Panc1 (cell line): ENCODE measurements around the gene NINL. TPM values are rescaled to one million over a fixed set of nuclear protein-coding genes. Genes with fewer than 3 reads are reported as not detected.

Experiments used
- ATAC-seq: fragments of 200-7000 bp; cut with Tn5 transposase; 2 replicates; pipeline ENCODE4 v1.9.1; 2020; ENCODE audit warnings: mild to moderate bottlenecking, moderate library complexity
- BruUV-seq: library from RNA; stranded (reverse); fragments of 400-500 nt; replicated peaks from 2 replicates; lab custom pipeline; 2021; lab: Mats Ljungman, UMichigan
- CTCF ChIA-PET: fragments of 300-600 bp; sonication (Branson Sonifier 250); formaldehyde crosslinking; loops from one replicate; lab custom pipeline; 2022; ENCODE audit warnings: antibody characterized with exemption; lab: Charles Lee
- POLR2A ChIA-PET: fragments of 300-600 bp; sonication (Branson Sonifier 250); formaldehyde crosslinking; loops from one replicate; lab custom pipeline; 2022; ENCODE audit warnings: antibody characterized with exemption; lab: Charles Lee
- DNase-seq: peaks from one replicate; pipeline ENCODE4 v3.0.0-alpha.2; 2010; ENCODE audit warnings: low read depth, low spot score
- H3K27ac ChIP-seq: 2 replicates; pipeline ENCODE4 v1.5.1; 2011; ENCODE audit warnings: mild to moderate bottlenecking, low read length, inconsistent platforms
- H3K27me3 ChIP-seq: fragments of 200-500 bp; sonication (Bioruptor generic); 2 replicates; pipeline ENCODE4 v1.6.0; 2014; ENCODE audit warnings: low read length, inconsistent platforms; ENCODE audit not compliant: control insufficient read depth, insufficient read depth
- H3K36me3 ChIP-seq: fragments of 200-500 bp; sonication (Bioruptor generic); 2 replicates; pipeline ENCODE4 v1.5.1; 2014; ENCODE audit warnings: inconsistent platforms, mild to moderate bottlenecking, low read length, moderate library complexity; ENCODE audit not compliant: control insufficient read depth, insufficient read depth
- H3K4me1 ChIP-seq: 2 replicates; pipeline ENCODE4 v1.5.1; 2011; ENCODE audit warnings: inconsistent platforms, mild to moderate bottlenecking, low read length, moderate library complexity; ENCODE audit not compliant: control insufficient read depth, insufficient read depth
- H3K4me3 ChIP-seq, 2 experiments: 2 replicates each; pipeline ENCODE4 v1.5.1; 2011 to 2012; ENCODE audit warnings: low read depth in 2 of 2, low read length in 2 of 2, mild to moderate bottlenecking in 2 of 2, inconsistent platforms in 1 of 2, moderate library complexity in 1 of 2
- H3K9me3 ChIP-seq: fragments of 200-500 bp; sonication (Bioruptor generic); 2 replicates; pipeline ENCODE4 v1.5.1; 2014; ENCODE audit warnings: low read depth, mild to moderate bottlenecking, inconsistent platforms, low read length, moderate library complexity; ENCODE audit not compliant: control insufficient read depth, insufficient read depth
- POLR2AphosphoS5 ChIP-seq: IDR thresholded peaks from 2 replicates; pipeline ENCODE4 v1.6.1; 2012; ENCODE audit warnings: mild to moderate bottlenecking, low read depth, low read length, moderate library complexity
- SIN3A ChIP-seq: IDR thresholded peaks from 2 replicates; pipeline ENCODE4 v1.6.1; 2012; ENCODE audit warnings: low read depth, mild to moderate bottlenecking, low read length, moderate library complexity, borderline replicate concordance; ENCODE audit not compliant: insufficient read depth
- TCF7L2 ChIP-seq: IDR thresholded peaks from 2 replicates; pipeline ENCODE4 v1.6.1; 2011; ENCODE audit warnings: mild to moderate bottlenecking, low read depth, low read length, inconsistent platforms
- in situ Hi-C: cut with HindIII; loops from 2 replicates; pipeline ENCODE4 v1.10.0; 2016; ENCODE audit warnings: low sequenced_read_pairs, low pct_unique_long_range_greater_than_20kb
- intact Hi-C: fragments of 100-400 bp; cut with micrococcal nuclease; formaldehyde crosslinking; loops from one replicate; pipeline ENCODE4 v1.10.0; 2022; ENCODE audit not compliant: unreplicated experiment
- total RNA-seq: library from RNA; stranded (reverse); gene quantifications from one replicate; pipeline ENCODE4 v1.2.1, GENCODE V29; 2021; ENCODE audit not compliant: unreplicated experiment
- TF ChIP-seq, protein P1 (sequence below), 2 experiments: IDR thresholded peaks; 2 replicates each; pipeline ENCODE4 v1.6.1; 2011 to 2012; ENCODE audit warnings: low read depth in 2 of 2, control low read depth in 1 of 2, low read length in 1 of 2, mild to moderate bottlenecking in 1 of 2, moderate library complexity in 1 of 2; ENCODE audit not compliant: insufficient read depth in 1 of 2
- TF ChIP-seq, protein P2 (sequence below): fragments of 450-650 bp; IDR thresholded peaks from 2 replicates; pipeline ENCODE4 v1.5.1; 2017; ENCODE audit warnings: mild to moderate bottlenecking

NINL gene
- total RNA-seq, 1 experiment from 2014 or later, result 25.0 TPM

DNA sequence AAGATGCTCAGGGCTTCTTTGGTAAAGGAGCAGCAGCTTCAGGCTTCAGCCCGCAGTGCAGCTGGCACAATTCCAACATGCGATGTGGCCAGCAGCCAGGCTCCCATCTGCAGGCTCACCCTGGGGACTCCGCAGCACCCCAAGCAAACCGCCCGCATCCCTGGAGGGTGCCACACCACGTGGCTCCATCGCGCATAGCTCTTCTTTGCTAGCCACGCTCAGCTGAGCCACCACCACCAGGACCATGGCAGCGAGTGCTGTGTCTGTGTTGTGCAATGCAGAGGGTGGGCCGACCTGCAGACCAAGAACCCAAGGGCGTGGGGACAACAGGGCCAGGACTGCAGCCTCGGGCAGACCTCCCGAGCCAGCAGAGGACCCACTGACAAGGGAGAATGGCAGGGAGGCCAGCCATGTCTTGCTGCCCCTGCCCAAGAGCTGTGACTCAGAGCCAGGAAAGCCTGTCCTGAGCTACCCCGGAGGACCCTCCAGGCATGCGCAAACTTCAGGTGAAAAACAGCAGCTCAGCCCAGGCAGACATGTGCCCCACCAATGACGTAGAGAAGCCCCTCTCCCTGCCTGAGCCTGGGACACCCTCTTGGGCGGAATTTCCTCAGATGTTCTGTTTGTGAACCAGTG, 90.0 kb downstream of the NINL start:
- ChIA-PET POLR2A (no interaction called here), CTCF (no interaction called here)
- TF ChIP-seq, protein P1, sequence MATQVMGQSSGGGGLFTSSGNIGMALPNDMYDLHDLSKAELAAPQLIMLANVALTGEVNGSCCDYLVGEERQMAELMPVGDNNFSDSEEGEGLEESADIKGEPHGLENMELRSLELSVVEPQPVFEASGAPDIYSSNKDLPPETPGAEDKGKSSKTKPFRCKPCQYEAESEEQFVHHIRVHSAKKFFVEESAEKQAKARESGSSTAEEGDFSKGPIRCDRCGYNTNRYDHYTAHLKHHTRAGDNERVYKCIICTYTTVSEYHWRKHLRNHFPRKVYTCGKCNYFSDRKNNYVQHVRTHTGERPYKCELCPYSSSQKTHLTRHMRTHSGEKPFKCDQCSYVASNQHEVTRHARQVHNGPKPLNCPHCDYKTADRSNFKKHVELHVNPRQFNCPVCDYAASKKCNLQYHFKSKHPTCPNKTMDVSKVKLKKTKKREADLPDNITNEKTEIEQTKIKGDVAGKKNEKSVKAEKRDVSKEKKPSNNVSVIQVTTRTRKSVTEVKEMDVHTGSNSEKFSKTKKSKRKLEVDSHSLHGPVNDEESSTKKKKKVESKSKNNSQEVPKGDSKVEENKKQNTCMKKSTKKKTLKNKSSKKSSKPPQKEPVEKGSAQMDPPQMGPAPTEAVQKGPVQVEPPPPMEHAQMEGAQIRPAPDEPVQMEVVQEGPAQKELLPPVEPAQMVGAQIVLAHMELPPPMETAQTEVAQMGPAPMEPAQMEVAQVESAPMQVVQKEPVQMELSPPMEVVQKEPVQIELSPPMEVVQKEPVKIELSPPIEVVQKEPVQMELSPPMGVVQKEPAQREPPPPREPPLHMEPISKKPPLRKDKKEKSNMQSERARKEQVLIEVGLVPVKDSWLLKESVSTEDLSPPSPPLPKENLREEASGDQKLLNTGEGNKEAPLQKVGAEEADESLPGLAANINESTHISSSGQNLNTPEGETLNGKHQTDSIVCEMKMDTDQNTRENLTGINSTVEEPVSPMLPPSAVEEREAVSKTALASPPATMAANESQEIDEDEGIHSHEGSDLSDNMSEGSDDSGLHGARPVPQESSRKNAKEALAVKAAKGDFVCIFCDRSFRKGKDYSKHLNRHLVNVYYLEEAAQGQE (IDR thresholded peaks at IDR 0.05; ENCODE audit: insufficient read depth in 1 of 2, low read depth in 2 of 2, low read length in 1 of 2), result no peak
- TF ChIP-seq TCF7L2, result no peak
- no peak for TF ChIP-seq SIN3A
- no peak for TF ChIP-seq POLR2AphosphoS5
- TF ChIP-seq, protein P2, sequence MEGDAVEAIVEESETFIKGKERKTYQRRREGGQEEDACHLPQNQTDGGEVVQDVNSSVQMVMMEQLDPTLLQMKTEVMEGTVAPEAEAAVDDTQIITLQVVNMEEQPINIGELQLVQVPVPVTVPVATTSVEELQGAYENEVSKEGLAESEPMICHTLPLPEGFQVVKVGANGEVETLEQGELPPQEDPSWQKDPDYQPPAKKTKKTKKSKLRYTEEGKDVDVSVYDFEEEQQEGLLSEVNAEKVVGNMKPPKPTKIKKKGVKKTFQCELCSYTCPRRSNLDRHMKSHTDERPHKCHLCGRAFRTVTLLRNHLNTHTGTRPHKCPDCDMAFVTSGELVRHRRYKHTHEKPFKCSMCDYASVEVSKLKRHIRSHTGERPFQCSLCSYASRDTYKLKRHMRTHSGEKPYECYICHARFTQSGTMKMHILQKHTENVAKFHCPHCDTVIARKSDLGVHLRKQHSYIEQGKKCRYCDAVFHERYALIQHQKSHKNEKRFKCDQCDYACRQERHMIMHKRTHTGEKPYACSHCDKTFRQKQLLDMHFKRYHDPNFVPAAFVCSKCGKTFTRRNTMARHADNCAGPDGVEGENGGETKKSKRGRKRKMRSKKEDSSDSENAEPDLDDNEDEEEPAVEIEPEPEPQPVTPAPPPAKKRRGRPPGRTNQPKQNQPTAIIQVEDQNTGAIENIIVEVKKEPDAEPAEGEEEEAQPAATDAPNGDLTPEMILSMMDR, result no peak
- H3K4me1 ChIP-seq, result peaks cover 7% of the 10 kb centered on the region
- no peak overlapping the region for H3K27ac ChIP-seq
- DNase-seq (no peak), ATAC-seq (no peak)
- in situ Hi-C loops, result no loop called here
- no TSS peak for BruUV-seq
- intact Hi-C loops, result no loop called here
- H3K9me3 ChIP-seq, result no peaks in the 10 kb centered on the region
- no peak overlapping the region for H3K4me3 ChIP-seq
- H3K36me3 ChIP-seq, result no peaks in the 10 kb centered on the region
- no peaks in the 10 kb centered on the region for H3K27me3 ChIP-seq

DNA sequence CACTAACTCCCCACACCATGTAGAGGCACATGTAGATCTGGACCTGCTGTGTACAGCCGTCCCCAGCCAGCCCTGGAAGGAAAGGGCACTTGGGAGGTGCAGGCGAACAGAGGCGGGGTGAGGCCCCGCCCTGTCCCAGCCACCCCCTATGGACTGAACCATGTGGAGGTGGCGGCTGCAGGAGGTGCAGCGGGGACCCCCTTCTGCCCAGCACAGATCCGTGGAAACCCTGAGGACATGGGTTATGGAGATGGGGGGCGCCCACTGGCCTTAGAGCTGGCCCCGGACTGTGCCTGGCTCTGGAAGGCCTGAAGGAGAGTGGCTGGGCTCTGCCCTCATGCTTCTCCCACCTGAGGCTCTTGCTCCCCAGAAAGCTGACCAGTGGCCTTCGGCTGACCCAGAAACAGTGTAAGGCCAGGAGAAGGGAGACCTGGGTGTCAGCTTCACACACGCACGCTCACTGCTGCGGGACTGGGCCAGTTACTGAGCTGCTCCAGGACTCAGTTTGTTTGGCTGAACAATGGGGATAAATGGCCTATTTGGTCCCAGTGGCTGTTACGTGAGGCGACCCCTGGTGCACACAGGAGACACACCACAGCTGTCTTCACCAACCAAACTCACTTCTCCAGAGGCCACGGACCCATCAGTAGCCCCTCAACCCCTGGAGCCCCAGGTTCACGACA, 90.7 kb downstream of the NINL start:
- intact Hi-C loops (no loop called here), in situ Hi-C loops (no loop called here)
- no TSS peak for BruUV-seq

More for the DNA sequence above, 90.7 kb downstream of the NINL start:
- DNase-seq, result no peak
- ChIA-PET POLR2A (no interaction called here), CTCF (no interaction called here)
- ATAC-seq, result peak; percentile 2; the same call in 1 of the 2 replicates
- Histone ChIP-seq H3K36me3 (peaks cover 3% of the 10 kb centered on the region; the same call in 1 of the 2 replicates), H3K27ac (no peak overlapping the region), H3K4me3 (no peak overlapping the region), H3K27me3 (no peaks in the 10 kb centered on the region), H3K9me3 (no peaks in the 10 kb centered on the region), H3K4me1 (peaks cover 7% of the 10 kb centered on the region)
- TF ChIP-seq, protein P2, result no peak
- TF ChIP-seq SIN3A, result no peak
- TF ChIP-seq, protein P1 (IDR thresholded peaks at IDR 0.05; ENCODE audit: insufficient read depth in 1 of 2, low read depth in 2 of 2, low read length in 1 of 2), result no peak
